Measurements from ENCODE around the gene NTM. TPM values are rescaled to one million over a fixed set of nuclear protein-coding genes. Genes with fewer than 3 reads are reported as not detected.
"Not testable (repeated sequence)": the region's sequence is repeated elsewhere in the genome, so short reads cannot be mapped to it uniquely, and the experiment has no call there.

NTM gene
- total RNA-seq, 4 donors from 2014 or later, result 3.6 to 11.8 (median 7.8) TPM

DNA sequence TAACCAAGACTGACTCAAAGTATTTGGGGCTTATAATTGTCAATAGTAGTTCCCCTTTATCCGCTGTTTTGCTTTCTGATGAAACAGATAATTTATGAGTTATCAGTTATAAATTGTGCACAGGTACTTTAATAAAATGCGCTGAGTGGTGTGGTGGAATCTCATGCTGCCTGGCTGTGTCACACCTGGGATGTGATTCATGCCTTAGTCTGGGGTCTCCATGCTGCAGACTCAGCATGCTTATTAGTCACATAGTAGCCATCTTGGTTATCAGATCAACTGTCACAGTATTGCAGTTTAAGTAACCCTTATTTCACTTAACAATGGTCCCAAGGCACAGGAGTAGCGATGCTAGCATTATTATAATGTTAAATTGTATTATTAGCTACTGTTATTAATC lies 995.2 kb downstream of the NTM start:
- H3K27me3 ChIP-seq, result no peaks in the 10 kb centered on the region
- no peak overlapping the region for H3K27ac ChIP-seq
- H3K36me3 ChIP-seq, result no peaks in the 10 kb centered on the region
- no peak overlapping the region for H3K4me3 ChIP-seq
- TF ChIP-seq POLR2AphosphoS5 (IDR thresholded peaks at IDR 0.05) (no peak), EP300 (IDR thresholded peaks at IDR 0.05) (no peak), POLR2A (IDR thresholded peaks at IDR 0.05) (no peak)
- TF ChIP-seq, protein P1, sequence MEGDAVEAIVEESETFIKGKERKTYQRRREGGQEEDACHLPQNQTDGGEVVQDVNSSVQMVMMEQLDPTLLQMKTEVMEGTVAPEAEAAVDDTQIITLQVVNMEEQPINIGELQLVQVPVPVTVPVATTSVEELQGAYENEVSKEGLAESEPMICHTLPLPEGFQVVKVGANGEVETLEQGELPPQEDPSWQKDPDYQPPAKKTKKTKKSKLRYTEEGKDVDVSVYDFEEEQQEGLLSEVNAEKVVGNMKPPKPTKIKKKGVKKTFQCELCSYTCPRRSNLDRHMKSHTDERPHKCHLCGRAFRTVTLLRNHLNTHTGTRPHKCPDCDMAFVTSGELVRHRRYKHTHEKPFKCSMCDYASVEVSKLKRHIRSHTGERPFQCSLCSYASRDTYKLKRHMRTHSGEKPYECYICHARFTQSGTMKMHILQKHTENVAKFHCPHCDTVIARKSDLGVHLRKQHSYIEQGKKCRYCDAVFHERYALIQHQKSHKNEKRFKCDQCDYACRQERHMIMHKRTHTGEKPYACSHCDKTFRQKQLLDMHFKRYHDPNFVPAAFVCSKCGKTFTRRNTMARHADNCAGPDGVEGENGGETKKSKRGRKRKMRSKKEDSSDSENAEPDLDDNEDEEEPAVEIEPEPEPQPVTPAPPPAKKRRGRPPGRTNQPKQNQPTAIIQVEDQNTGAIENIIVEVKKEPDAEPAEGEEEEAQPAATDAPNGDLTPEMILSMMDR (IDR thresholded peaks at IDR 0.05), result no peak
- no peaks in the 10 kb centered on the region for H3K4me1 ChIP-seq
- no peak for ATAC-seq
- WGBS, 2 donors (ENCODE audit: low coverage in 1 of 2), result 93 to 95% methylated on average over 3 of the region's 3 CpGs
- peaks cover 0 to 4% (median 0%) of the 10 kb centered on the region in 3 donors for H3K9me3 ChIP-seq

DNA sequence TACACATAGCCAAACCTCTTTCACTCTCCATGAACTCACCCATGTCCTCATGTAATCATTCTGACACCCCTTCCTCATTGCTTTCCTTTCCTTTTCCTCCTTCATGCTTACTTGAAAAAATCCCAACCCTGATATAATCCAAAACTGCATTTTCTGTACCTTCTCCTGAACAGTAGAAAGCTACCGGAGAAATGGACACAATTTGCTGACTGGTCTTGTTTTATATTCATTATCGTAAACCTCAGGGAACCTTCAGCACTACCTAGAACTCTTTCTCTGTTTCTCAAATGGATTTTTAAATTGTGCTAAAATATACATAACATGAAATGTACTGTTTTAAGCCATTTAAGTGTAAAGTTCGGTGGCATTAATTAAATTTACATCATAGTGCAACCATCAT lies 996.9 kb downstream of the NTM start:
- Histone ChIP-seq H3K4me3 (no peak overlapping the region), H3K27me3 (no peaks in the 10 kb centered on the region), H3K9me3 (peaks cover 0 to 4% (median 0%) of the 10 kb centered on the region in 3 donors), H3K36me3 (no peaks in the 10 kb centered on the region), H3K27ac (no peak overlapping the region), H3K4me1 (no peaks in the 10 kb centered on the region)
- ATAC-seq, result no peak
- TF ChIP-seq EP300 (IDR thresholded peaks at IDR 0.05) (no peak), POLR2A (IDR thresholded peaks at IDR 0.05) (no peak), POLR2AphosphoS5 (IDR thresholded peaks at IDR 0.05) (no peak)
- TF ChIP-seq, protein P1 (IDR thresholded peaks at IDR 0.05), result no peak
- WGBS, 2 donors (ENCODE audit: low coverage in 1 of 2), result 92% methylated on average over 3 of the region's 3 CpGs

DNA sequence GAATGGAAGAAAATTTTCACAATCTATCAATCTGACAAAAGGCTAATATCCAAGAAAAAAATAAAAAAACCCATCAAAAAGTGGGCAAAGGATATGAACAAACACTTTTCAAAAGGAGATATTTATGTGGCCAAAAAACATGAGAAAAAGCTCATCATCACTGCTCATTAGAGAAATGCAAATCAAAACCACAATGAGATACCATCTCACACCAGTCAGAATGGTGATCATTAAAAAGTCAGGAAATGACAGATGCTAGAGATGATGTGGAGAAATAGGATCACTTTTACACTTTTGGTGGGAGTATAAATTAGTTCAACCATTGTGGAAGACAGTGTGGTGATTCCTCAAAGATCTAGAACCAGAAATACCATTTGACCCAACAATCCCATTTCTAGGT lies 999.7 kb downstream of the NTM start:
- not testable (repeated sequence) for ATAC-seq, H3K9me3 ChIP-seq, H3K4me3 ChIP-seq, H3K4me1 ChIP-seq, H3K36me3 ChIP-seq, H3K27ac ChIP-seq, H3K27me3 ChIP-seq

DNA sequence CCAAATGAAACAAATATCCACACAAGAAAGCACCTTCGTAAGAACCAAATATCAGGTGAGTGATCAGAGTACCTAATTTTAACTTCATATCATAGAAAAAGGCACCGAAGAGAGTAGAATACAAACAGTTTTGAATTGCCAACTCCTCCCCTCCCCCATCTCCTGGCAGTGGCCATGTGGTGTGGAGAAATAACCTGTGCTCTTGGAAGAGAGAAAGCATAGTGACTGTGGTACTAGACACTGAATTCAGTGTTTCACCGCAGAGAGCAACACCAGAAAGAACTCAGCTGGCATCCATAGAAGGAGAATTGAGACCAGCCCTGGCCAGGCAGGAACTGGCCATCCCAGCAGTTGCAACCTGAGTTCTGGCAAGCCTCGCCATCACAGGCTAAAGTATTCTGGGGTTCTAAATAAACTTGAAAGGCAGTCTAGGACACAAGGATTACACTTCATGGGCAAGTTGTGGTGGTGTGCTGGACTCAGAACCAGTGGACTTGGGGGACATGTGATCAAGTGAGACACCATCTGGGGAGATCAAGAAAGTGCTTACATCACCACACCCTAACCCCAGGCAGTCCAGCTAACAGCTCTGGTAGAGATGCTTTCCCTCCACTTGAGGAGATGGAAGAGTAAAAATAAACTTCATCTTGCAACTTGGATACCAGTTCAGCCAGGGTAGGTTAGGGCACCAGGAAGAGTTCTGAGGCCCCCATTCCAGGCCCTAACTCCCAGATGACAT lies 1003.2 kb downstream of the NTM start:
- Histone ChIP-seq H3K4me3 (no peak overlapping the region), H3K4me1 (no peaks in the 10 kb centered on the region), H3K36me3 (no peaks in the 10 kb centered on the region), H3K27me3 (no peaks in the 10 kb centered on the region), H3K27ac (no peak overlapping the region), H3K9me3 (peaks cover 0 to 4% (median 0%) of the 10 kb centered on the region in 3 donors)
- WGBS, 2 donors (ENCODE audit: low coverage in 1 of 2), result 94 to 95% methylated on average over 2 to 3 of the region's 4 CpGs
- ATAC-seq, result no peak
- no peak for TF ChIP-seq POLR2AphosphoS5 (IDR thresholded peaks at IDR 0.05)
- TF ChIP-seq, protein P1 (IDR thresholded peaks at IDR 0.05), result no peak
- no peak for TF ChIP-seq EP300 (IDR thresholded peaks at IDR 0.05)

DNA sequence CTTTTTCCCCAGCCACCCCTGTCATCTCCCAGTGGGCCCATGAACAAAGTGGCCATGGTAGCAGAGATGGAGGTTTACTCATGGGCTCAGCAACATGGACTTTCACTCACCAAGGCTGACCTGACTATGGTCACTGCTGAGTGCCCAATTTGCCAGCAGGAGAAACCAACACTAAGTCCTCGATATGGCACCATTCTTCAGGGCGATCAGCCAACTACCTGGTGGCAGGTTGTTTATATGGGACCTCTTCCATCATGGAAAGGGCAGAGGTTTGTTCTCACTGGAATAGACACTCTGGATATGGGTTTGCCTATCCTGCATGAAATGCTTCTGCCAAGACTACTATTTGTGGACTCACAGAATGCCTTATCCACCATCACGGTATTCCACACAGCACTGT lies 1009.1 kb downstream of the NTM start:
- H3K4me1 ChIP-seq, result no peaks in the 10 kb centered on the region
- no peak for TF ChIP-seq POLR2AphosphoS5 (IDR thresholded peaks at IDR 0.05)
- TF ChIP-seq POLR2A (IDR thresholded peaks at IDR 0.05), result no peak
- TF ChIP-seq, protein P1 (IDR thresholded peaks at IDR 0.05), result no peak
- no peak for TF ChIP-seq EP300 (IDR thresholded peaks at IDR 0.05)

More for the DNA sequence above, 1009.1 kb downstream of the NTM start:
- no peak overlapping the region for H3K4me3 ChIP-seq
- WGBS, 2 donors (ENCODE audit: low coverage in 1 of 2), result 95 to 100% methylated on average over 3 of the region's 3 CpGs
- no peaks in the 10 kb centered on the region for H3K36me3 ChIP-seq
- H3K27ac ChIP-seq, result no peak overlapping the region
- no peaks in the 10 kb centered on the region for H3K27me3 ChIP-seq
- no peak for ATAC-seq
- peaks cover 0 to 18% (median 0%) of the 10 kb centered on the region in 3 donors for H3K9me3 ChIP-seq

Small RNAs within 50 kb of the gene (small RNA-seq; reads per million reads assigned to genes)
- 0 reads per million in 4 donors for gene RNU6ATAC12P
